ENCODE results near the gene UBE2D2. TPM values are rescaled to one million over a fixed set of nuclear protein-coding genes. Genes with fewer than 3 reads are reported as not detected.

UBE2D2 gene
- total and polyA plus RNA-seq, 9 donors: 66.8 to 230 (median 117) TPM

GRCh38 chr5:139635191-139635590 lies 74.1 kb downstream of the UBE2D2 start:
- 26 to 30% (median 28%) methylated on average over 1 of the region's 1 CpG for WGBS, 3 donors
- no peak overlapping the region for H3K27ac ChIP-seq
- intact Hi-C loops (cut with DNase I): loop anchor here in 3 of 4 donors (2.0 to 10.0 kb wide), 5 partner anchors 50 to 213 kb away; no protein-coding TSS in a partner anchor

GRCh38 chr5:139635606-139636206 lies 74.6 kb downstream of the UBE2D2 start:
- Histone ChIP-seq H3K27ac (no peak overlapping the region), H3K4me1 (ENCODE audit: insufficient read depth) (peaks cover 8% of the 10 kb centered on the region), H3K4me3 (no peak overlapping the region), H3K9me3 (no peaks in the 10 kb centered on the region), H3K27me3 (no peaks in the 10 kb centered on the region), H3K36me3 (no peaks in the 10 kb centered on the region)
- DNase-seq: peak; percentile 60 to 79 (median 64)
- TF ChIP-seq EP300 (IDR thresholded peaks at IDR 0.05) (no peak), POLR2A (IDR thresholded peaks at IDR 0.05) (no peak), CTCF (IDR thresholded peaks at IDR 0.05) (peak; percentile 39 to 40 (median 40))
- intact Hi-C loops (cut with DNase I): loop anchor here in 3 of 4 donors (2.0 to 10.0 kb wide), 5 partner anchors 49 to 213 kb away; no protein-coding TSS in a partner anchor

More at GRCh38 chr5:139635191-139635590, 74.1 kb downstream of the UBE2D2 start:
- Histone ChIP-seq H3K36me3 (no peaks in the 10 kb centered on the region), H3K9me3 (no peaks in the 10 kb centered on the region), H3K4me3 (no peak overlapping the region), H3K27me3 (no peaks in the 10 kb centered on the region), H3K4me1 (ENCODE audit: insufficient read depth) (peaks cover 8% of the 10 kb centered on the region)
- no peak for DNase-seq
- TF ChIP-seq POLR2A (IDR thresholded peaks at IDR 0.05) (no peak), CTCF (IDR thresholded peaks at IDR 0.05) (no peak), EP300 (IDR thresholded peaks at IDR 0.05) (no peak)

- intact Hi-C loops (cut with DNase I): loop anchor here in 3 of 4 donors (2.0 to 10.0 kb wide), 5 partner anchors 49 to 214 kb away; no protein-coding TSS in a partner anchor
- DNase-seq: no peak
Observed at GRCh38 chr5:139636207-139636792, 75.2 kb downstream of the UBE2D2 start.

GRCh38 chr5:139636975-139637408 lies 75.9 kb downstream of the UBE2D2 start:
- H3K4me3 ChIP-seq: peak overlapping the region; percentile 47
- H3K36me3 ChIP-seq: no peaks in the 10 kb centered on the region
- H3K27ac ChIP-seq: no peak overlapping the region
- DNase-seq: no peak
- H3K27me3 ChIP-seq: no peaks in the 10 kb centered on the region
- no peaks in the 10 kb centered on the region for H3K9me3 ChIP-seq
- intact Hi-C loops (cut with DNase I): loop anchor here in 3 of 4 donors (2.0 to 10.0 kb wide), 5 partner anchors 48 to 215 kb away; no protein-coding TSS in a partner anchor
- 19 to 41% (median 21%) methylated on average over 4 to 6 of the region's 6 CpGs for WGBS, 3 donors
- H3K4me1 ChIP-seq (ENCODE audit: insufficient read depth): peaks cover 8% of the 10 kb centered on the region
- TF ChIP-seq EP300 (IDR thresholded peaks at IDR 0.05): no peak
- no peak for TF ChIP-seq POLR2A (IDR thresholded peaks at IDR 0.05)
- no peak for TF ChIP-seq CTCF (IDR thresholded peaks at IDR 0.05)

More at GRCh38 chr5:139636207-139636792, 75.2 kb downstream of the UBE2D2 start:
- no peak overlapping the region for H3K27ac ChIP-seq
- no peak overlapping the region for H3K4me3 ChIP-seq
- H3K4me1 ChIP-seq (ENCODE audit: insufficient read depth): peaks cover 8% of the 10 kb centered on the region
- H3K27me3 ChIP-seq: no peaks in the 10 kb centered on the region
- no peaks in the 10 kb centered on the region for H3K36me3 ChIP-seq
- no peaks in the 10 kb centered on the region for H3K9me3 ChIP-seq
- WGBS, 3 donors: 81 to 88% (median 83%) methylated on average over 2 of the region's 2 CpGs
- no peak for TF ChIP-seq EP300 (IDR thresholded peaks at IDR 0.05)
- no peak for TF ChIP-seq CTCF (IDR thresholded peaks at IDR 0.05)
- TF ChIP-seq POLR2A (IDR thresholded peaks at IDR 0.05): no peak

All from ovary (tissue), 9 donors.